Mesenchymal stem cell (in vitro differentiated cells and primary cell): ENCODE results near the gene C1R.
A peak's percentile ranks its signal among the peaks of the same experiment; 100 is the strongest.

ENCODE experiments used
- DNase-seq: peaks from one replicate; pipeline ENCODE4 v3.0.0-alpha.2; 2013
- H2AFZ ChIP-seq: one replicate; pipeline ENCODE4 v1.6.1; 2013; ENCODE audit warnings: low read depth, mild to moderate bottlenecking, control low read depth, inconsistent platforms, low read length, moderate library complexity
- H2AK5ac ChIP-seq: 2 replicates; pipeline ENCODE4 v1.6.1; 2013; ENCODE audit warnings: low read length, moderate library complexity, mild to moderate bottlenecking, inconsistent platforms; ENCODE audit not compliant: severe bottlenecking
- H2BK120ac ChIP-seq: one replicate; pipeline ENCODE4 v1.6.1; 2013; ENCODE audit warnings: low read depth, mild to moderate bottlenecking, inconsistent platforms, low read length, moderate library complexity
- H2BK12ac ChIP-seq, 2 experiments: one replicate each; pipeline ENCODE4 v1.6.1; 2013; ENCODE audit warnings: inconsistent platforms in 2 of 2, low read length in 2 of 2, mild to moderate bottlenecking in 2 of 2, moderate library complexity in 2 of 2, control low read depth in 1 of 2
- H2BK15ac ChIP-seq: one replicate; pipeline ENCODE4 v1.6.1; 2013; ENCODE audit warnings: mild to moderate bottlenecking, low read depth, inconsistent platforms; ENCODE audit not compliant: poor library complexity, severe bottlenecking
- H2BK5ac ChIP-seq: 2 replicates; pipeline ENCODE4 v1.6.1; 2013; ENCODE audit warnings: low read depth, mild to moderate bottlenecking, low read length, control low read depth, inconsistent platforms; ENCODE audit not compliant: poor library complexity, severe bottlenecking
- H3K14ac ChIP-seq, 2 experiments: one replicate each; pipeline ENCODE4 v1.6.1; 2013; ENCODE audit warnings: inconsistent platforms in 2 of 2, low read length in 2 of 2, control low read depth in 1 of 2, mild to moderate bottlenecking in 1 of 2, moderate library complexity in 1 of 2
- H3K18ac ChIP-seq, 2 experiments: one replicate each; pipeline ENCODE4 v1.6.1; 2013; ENCODE audit warnings: inconsistent platforms in 2 of 2, low read length in 2 of 2, control low read depth in 1 of 2, low read depth in 1 of 2, mild to moderate bottlenecking in 1 of 2
- H3K23ac ChIP-seq, 2 experiments: one replicate each; pipeline ENCODE4 v1.6.1; 2013; ENCODE audit warnings: inconsistent platforms in 2 of 2, low read length in 2 of 2, mild to moderate bottlenecking in 2 of 2, moderate library complexity in 2 of 2, control low read depth in 1 of 2
- H3K27ac ChIP-seq: 2 replicates; pipeline ENCODE4 v1.5.1; 2013; ENCODE audit warnings: mild to moderate bottlenecking, moderate library complexity, low read length, control low read depth, inconsistent platforms; ENCODE audit not compliant: poor library complexity, severe bottlenecking
- H3K27me3 ChIP-seq, 2 experiments: 2 replicates each; pipeline versions ENCODE4 v1.6.1 to v1.7.0; 2013; ENCODE audit warnings: low read length in 2 of 2, mild to moderate bottlenecking in 2 of 2, moderate library complexity in 2 of 2, control low read depth in 1 of 2, inconsistent platforms in 1 of 2; ENCODE audit not compliant: control insufficient read depth in 1 of 2, insufficient read depth in 1 of 2
- H3K36me3 ChIP-seq, 2 experiments: 2 replicates each; pipeline versions ENCODE4 v1.6.1 to v1.7.0; 2013; ENCODE audit warnings: low read length in 2 of 2, control low read depth in 1 of 2, inconsistent platforms in 1 of 2, low read depth in 1 of 2, mild to moderate bottlenecking in 1 of 2; ENCODE audit not compliant: insufficient read depth in 2 of 2, control insufficient read depth in 1 of 2
- H3K4ac ChIP-seq, 2 experiments: one replicate each; pipeline ENCODE4 v1.6.1; 2013; ENCODE audit warnings: inconsistent platforms in 2 of 2, low read length in 2 of 2, mild to moderate bottlenecking in 2 of 2, moderate library complexity in 2 of 2, control low read depth in 1 of 2, low read depth in 1 of 2
- H3K4me1 ChIP-seq: 2 replicates; pipeline ENCODE4 v1.6.1; 2013; ENCODE audit warnings: low read depth, low read length, control low read depth; ENCODE audit not compliant: control insufficient read depth, insufficient read depth
- H3K4me2 ChIP-seq: 2 replicates; pipeline ENCODE4 v1.6.1; 2013; ENCODE audit warnings: low read length, mild to moderate bottlenecking, inconsistent platforms; ENCODE audit not compliant: poor library complexity, severe bottlenecking
- H3K4me3 ChIP-seq, 2 experiments: 2 replicates each; pipeline versions ENCODE4 v1.5.1 to v1.7.0; 2013; ENCODE audit warnings: low read length in 2 of 2, mild to moderate bottlenecking in 2 of 2, control low read depth in 1 of 2, low read depth in 1 of 2; ENCODE audit not compliant: insufficient read depth in 1 of 2
- H3K79me1 ChIP-seq: replicated peaks from 2 replicates; pipeline ENCODE4 v1.6.1; 2013; ENCODE audit warnings: mild to moderate bottlenecking, control low read depth, low read length, inconsistent platforms; ENCODE audit not compliant: poor library complexity, severe bottlenecking
- H3K9ac ChIP-seq: 2 replicates; pipeline ENCODE4 v1.7.0; 2013; ENCODE audit warnings: mild to moderate bottlenecking, low read length, moderate library complexity
- H3K9me3 ChIP-seq: 2 replicates; pipeline ENCODE4 v1.7.0; 2013; ENCODE audit warnings: mild to moderate bottlenecking, low read length; ENCODE audit not compliant: control insufficient read depth
- H4K8ac ChIP-seq: one replicate; pipeline ENCODE4 v1.6.1; 2013; ENCODE audit warnings: inconsistent platforms, mild to moderate bottlenecking, low read length, moderate library complexity
- H4K91ac ChIP-seq: one replicate; pipeline ENCODE4 v1.6.1; 2013; ENCODE audit warnings: mild to moderate bottlenecking, low read length, inconsistent platforms
- WGBS: methylation state at CpG from one replicate; pipeline ENCODE4 v1.1.7; 2013; ENCODE audit warnings: mixed read lengths; 5-methylcytosine and 5-hydroxymethylcytosine counted together

The C1R gene

DNA sequence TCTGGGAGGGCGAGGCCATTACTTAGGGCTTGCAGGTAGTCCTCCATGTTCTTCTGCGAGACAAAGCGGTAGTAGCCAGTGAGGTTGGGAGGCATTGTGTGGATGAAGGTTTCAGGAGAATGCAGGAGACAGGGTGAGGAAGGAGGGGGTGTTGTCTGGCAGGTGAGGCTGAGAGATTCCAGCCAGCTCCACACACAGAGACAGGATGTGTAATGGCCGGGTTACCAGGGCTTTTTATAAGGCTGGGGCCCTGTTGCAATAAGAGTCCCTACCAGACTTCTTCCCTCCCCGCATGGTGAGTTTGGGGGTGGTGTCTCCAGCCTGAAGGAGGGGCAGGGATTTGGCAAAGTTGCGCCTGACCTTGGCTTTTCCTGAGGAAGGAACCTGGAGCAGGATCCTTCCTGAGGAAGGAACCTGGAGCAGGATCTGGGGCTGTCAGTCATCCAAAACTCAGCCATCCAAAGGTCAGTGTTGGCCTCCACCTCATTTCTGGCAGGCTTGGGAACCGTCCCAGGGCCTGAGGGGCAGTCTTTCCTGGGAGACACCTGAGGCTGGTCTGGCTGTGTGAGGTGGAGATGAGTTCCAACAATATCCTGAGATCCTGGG, 36.5 kb upstream of the C1R start, which contains the start of gene RBP5:
TSS of gene RBP5 (minus strand) at position 209 of the 606 bp plus-strand sequence. CDS start at position 95, 114 bp downstream.
- Histone ChIP-seq H3K4me1 (peaks cover 14% of the 10 kb centered on the region), H3K27me3 (peaks cover 0 to 40% of the 10 kb centered on the region in 2 experiments), H3K14ac (peak within 1 kb of the TSS in 1 of 2 experiments; percentile 96), H4K91ac (peak within 1 kb of the TSS; percentile 25), H3K23ac (no peak within 1 kb of the TSS), H3K18ac (peak within 1 kb of the TSS in 1 of 2 experiments; percentile 74), H2BK5ac (no peak within 1 kb of the TSS), H4K8ac (peak within 1 kb of the TSS; percentile 27), H2BK15ac (no peak within 1 kb of the TSS), H3K9ac (peak within 1 kb of the TSS; percentile 70), H3K27ac (no peak within 1 kb of the TSS), H3K4ac (peak within 1 kb of the TSS in 1 of 2 experiments; percentile 13), H3K79me1 (peaks cover 15% of the 10 kb centered on the region), H2AFZ (peak within 1 kb of the TSS; percentile 80), H3K4me2 (peak within 1 kb of the TSS; percentile 99), H2BK120ac (no peak within 1 kb of the TSS), H3K9me3 (no peaks in the 10 kb centered on the region), H3K36me3 (peaks cover 6 to 9% of the 10 kb centered on the region in 2 experiments), H2AK5ac (no peak within 1 kb of the TSS), H3K4me3 (peak within 1 kb of the TSS; percentile 64 to 81), H2BK12ac (peak within 1 kb of the TSS in 1 of 2 experiments; percentile 17)
- no peak for DNase-seq
- WGBS = 80% methylated on average over 6 of the region's 7 CpGs

GRCh38 chr12:7127916-7128626, 35.8 kb upstream of the C1R start:
- Histone ChIP-seq H2AK5ac (no peak overlapping the region), H3K9me3 (no peaks in the 10 kb centered on the region), H3K14ac (no peak overlapping the region), H2AFZ (no peak overlapping the region), H4K8ac (no peak overlapping the region), H2BK5ac (no peak overlapping the region), H3K36me3 (peaks cover 0 to 4% of the 10 kb centered on the region in 2 experiments), H4K91ac (no peak overlapping the region), H3K4me3 (no peak overlapping the region), H3K23ac (no peak overlapping the region), H3K9ac (no peak overlapping the region), H3K4me1 (peaks cover 15% of the 10 kb centered on the region), H3K18ac (no peak overlapping the region), H3K4ac (no peak overlapping the region), H3K4me2 (no peak overlapping the region), H3K27ac (no peak overlapping the region), H2BK12ac (no peak overlapping the region), H2BK15ac (no peak overlapping the region), H2BK120ac (no peak overlapping the region), H3K79me1 (peaks cover 12% of the 10 kb centered on the region), H3K27me3 (peaks cover 0 to 40% of the 10 kb centered on the region in 2 experiments)
- no peak for DNase-seq
- WGBS = 87% methylated on average over 17 of the region's 17 CpGs

- Histone ChIP-seq H2AFZ (no peak overlapping the region), H2BK5ac (no peak overlapping the region)
Measured at GRCh38 chr12:7125632-7126227, 33.5 kb upstream of the C1R start.

More at GRCh38 chr12:7125632-7126227, 33.5 kb upstream of the C1R start:
- no peak for DNase-seq
- Histone ChIP-seq H3K23ac (no peak overlapping the region), H3K27me3 (peaks cover 0 to 29% of the 10 kb centered on the region in 2 experiments), H3K36me3 (peaks cover 7 to 9% of the 10 kb centered on the region in 2 experiments), H4K8ac (no peak overlapping the region), H2BK12ac (no peak overlapping the region), H3K4me3 (no peak overlapping the region), H2BK120ac (no peak overlapping the region), H3K18ac (no peak overlapping the region), H2BK15ac (no peak overlapping the region), H3K9ac (no peak overlapping the region), H3K14ac (no peak overlapping the region), H3K27ac (no peak overlapping the region), H3K4me1 (peaks cover 9% of the 10 kb centered on the region), H3K79me1 (peaks cover 3% of the 10 kb centered on the region), H2AK5ac (no peak overlapping the region), H3K9me3 (no peaks in the 10 kb centered on the region), H3K4me2 (no peak overlapping the region), H3K4ac (no peak overlapping the region), H4K91ac (no peak overlapping the region)
- 98% methylated on average over 1 of the region's 4 CpGs for WGBS
